Femur (tissue), 1 donor: ENCODE measurements around the gene CARMIL1.
"Not testable (repeated sequence)": the region's sequence is repeated elsewhere in the genome, so short reads cannot be mapped to it uniquely, and the experiment has no call there.

ENCODE experiments used
- DNase-seq: peaks from one replicate; pipeline ENCODE4 v3.0.0-alpha.2; 2017

The CARMIL1 gene

DNA sequence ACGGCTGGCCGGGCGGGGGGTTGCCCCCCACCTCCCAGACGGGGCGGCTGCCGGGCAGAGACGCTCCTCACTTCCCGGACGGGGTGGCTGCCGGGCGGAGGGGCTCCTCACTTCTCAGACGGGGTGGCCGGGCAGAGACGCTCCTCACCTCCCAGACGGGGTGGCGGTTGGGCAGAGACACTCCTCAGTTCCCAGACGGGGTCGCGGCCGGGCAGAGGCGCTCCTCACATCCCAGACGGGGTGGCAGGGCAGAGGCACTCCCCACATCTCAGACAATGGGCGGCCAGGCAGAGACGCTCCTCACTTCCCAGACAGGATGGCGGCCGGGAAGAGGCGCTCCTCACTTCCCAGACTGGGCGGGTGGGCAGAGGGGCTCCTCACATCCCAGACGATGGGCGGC lies 306.9 kb downstream of the CARMIL1 start:
- DNase-seq: not testable (repeated sequence)

DNA sequence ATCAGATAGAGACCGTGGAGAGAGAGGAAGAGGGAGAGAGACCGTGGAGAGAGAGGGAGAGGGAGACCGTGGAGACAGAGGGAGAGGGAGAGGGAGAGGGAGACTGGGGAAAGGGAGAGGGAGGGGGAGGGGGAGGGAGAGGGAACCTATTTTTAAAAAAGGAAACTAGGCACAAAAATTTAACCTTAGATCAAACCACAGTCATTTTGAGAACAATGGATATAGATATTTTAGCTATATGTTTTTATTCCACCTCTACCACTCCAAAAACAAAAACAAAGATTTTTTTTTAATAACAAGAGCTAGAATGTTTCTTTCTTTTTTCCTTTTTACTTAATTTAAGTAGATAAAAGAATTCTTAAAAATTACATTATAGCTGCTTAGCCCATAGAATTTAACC lies 307.8 kb downstream of the CARMIL1 start:
- no peak for DNase-seq

DNA sequence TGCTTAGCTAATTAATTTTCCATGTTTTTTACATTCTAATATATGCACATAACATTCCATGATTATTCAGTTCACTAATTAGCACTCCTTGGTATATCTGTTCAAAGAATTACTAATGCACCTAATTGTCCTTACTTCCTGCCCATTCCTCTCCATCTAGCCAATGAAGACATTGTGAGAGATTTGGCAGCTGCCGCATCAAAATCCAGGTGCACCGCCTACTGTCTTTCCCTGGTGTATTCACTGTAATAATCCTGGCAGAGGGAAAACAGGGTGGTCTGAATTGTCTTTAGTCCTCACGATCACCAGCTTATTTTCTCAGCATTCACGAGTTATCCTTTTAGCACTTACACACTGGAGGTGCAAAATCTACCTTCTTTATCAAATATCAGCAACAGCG lies 311.8 kb downstream of the CARMIL1 start:
- DNase-seq: no peak

DNA sequence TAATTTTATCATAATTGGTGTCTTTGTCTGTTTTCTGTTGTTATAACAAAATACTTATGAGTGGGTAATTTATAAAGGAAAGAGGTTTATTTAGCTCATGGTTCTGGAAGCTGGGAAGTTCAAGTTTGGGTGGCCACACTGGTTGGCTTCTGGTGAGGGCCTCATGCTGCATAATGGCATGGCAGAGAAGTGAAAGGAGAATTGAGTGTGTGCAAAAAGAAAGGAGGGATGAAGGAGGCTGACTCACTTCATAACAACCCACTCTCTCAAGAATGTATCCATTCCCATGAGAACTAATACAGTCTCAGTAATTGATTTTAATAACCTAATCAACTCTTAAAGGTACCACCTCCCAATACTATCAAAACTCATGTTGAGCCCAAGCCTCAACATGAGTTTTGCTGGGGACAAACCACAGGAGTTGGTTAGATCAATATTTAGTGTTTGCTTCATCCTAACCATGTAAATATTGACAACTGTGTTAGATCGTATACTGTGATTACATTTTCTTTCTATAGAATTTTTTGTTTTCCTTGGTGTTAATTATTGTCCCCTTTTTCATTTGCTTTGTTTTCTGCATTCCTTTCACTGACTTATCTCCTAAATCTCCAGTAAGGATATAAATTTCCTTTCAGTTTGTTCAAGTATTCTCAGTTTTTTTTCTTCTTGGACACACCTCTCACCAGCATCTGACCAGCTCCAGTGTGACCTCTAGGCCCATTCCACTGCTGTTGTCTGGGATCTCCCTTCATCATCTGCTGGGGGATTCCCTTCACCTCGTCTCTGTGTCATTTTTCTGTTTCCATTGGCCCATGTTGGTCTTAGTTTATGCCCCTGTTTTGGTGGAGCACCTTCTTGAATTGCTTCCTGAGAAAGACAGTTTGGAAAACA lies 318.0 kb downstream of the CARMIL1 start:
- DNase-seq: no peak

DNA sequence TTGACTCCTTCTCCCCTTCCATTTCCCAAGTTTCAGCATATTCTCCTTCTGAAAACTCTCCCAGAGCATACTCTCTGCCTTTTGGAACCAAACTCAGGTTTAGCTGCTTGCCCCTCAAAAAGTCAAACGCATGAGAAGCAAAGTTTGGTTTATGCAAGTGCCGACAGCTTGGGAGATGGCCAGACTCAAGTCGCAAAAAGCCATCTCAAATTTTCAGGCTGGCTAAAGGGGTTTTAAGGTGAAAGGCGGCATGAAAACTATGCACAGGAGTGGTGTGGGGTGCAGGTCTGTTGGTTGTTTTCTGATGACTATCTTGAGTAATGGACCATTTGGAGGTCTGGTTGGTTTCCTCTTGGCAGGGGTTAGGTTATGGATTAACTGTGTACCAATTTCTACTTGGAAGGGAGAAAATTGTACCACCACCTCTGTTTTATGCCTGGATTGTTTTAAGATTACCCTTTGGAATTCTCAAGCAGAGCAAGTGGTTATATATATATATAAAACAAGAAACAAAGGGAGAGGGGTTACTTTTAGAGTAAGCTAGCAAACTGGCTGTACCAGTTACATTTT lies 320.4 kb downstream of the CARMIL1 start:
- no peak for DNase-seq

DNA sequence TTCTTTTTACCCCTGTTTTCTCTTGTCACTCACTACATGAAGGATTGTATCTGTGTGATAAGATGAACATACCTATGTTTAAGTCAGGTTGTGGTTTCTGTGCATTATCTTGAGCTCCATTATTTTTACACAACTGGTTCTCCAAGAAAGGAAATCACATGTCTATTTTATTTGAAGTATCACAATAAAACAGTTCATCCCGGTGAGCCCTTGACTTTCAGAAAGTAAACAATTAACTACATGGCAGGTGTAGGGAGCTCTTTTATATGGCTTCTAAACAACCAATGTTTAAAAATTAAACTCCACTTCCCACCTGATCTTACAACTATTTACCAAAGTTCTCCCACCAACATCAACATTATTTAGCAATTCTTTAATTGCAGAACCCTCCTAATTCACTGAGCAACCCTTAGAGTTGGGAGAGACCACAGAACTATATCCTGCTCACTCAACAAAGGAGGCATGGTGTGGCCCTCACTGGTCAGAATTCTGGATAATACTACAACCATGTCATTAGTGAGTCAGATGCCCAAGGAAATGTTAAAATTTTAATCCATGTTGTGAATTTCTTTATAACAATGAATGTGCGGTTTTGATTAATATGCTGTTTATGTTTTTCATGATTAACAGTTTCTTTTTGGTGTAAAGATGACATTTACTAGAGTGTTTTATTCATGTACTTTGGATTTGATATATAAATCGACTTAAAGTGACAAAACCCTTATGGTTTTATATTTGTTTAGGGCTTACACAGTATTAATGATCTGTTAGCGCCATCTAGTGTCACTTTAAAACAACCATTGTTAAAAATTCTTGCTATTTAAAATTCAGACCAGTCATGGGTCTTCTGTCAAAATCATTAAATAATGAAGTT lies 322.9 kb downstream of the CARMIL1 start:
- no peak for DNase-seq

DNA sequence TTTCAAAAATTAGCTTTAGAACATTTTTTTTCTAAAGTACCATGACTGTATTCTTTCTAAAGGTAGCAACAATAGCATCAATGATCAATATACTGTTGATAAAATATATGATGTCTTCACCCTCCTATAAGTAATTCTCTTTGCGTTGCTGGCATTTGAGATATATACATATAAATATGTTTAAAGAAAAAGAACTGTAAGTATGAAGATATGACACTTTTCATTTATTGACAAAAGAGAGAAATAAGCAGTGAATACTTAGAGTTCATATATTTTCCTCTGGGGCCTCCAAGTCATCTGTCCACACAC lies 323.5 kb downstream of the CARMIL1 start:
- DNase-seq: no peak

DNA sequence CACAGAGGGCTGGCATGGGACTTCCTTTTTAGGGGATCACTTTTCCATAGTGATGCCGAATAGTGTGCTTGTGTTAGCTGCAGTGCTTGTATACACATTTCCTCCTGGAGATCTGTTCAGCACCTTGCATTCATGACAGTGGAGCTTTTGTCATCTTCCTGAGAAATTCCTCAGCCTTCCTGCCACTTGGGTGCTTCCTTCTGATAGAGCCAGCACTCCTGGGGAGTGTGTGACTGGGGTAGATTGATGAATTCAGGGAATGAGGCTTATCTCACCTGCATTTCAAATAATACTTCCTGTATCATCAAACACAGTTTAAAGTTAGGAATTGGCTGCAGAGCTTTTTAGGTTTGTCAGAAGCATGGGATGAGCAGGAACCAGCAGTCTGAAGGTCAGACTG lies 324.1 kb downstream of the CARMIL1 start:
- DNase-seq: no peak

DNA sequence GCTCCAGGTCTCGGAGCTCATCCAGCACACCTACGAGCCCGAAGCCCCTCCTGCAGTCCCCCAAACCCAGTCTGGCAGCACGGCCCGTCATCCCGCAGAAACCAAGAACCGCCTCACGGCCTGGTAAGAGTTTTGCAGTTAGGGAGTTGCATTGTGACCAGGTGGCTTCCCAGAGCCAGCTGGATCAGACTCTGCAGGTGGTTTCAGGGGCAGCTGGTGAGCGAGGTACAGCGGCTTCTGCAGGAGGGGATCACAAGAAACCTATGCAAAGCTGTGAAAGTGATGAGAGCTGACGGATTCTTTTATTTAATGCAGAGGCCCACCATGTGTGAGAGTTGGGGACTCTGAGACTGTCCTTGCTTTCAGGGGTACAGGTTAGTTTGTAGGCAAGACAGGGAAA lies 327.0 kb downstream of the CARMIL1 start:
- DNase-seq: no peak

DNA sequence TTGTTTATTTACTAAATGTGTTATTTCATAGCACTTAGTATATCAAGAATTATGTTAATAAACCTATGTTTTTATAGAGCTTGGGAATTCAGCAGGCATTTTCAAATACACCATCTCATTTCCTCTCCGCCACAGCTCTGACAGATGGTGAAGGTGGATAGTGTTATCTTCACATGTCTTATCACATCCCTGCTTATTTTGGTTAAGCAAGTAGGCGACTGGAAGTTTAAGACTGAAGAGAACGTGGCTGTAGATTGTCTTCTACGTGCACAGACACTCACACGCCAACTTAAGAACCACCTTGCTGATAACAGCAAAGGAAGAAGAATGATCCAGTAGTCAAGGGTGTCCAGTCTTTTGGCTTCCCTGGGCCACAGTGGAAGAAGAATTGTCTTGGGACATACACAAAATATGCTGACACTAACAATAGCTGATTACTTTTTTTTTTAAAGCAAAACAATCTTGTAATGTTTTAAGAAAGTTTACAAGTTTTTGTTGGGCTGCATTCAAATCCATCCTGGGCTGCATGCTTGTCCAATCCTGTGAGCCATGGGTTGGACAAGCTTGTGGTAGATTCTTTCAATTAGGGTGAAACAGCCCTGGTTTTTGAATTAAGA lies 329.5 kb downstream of the CARMIL1 start:
- no peak for DNase-seq

DNA sequence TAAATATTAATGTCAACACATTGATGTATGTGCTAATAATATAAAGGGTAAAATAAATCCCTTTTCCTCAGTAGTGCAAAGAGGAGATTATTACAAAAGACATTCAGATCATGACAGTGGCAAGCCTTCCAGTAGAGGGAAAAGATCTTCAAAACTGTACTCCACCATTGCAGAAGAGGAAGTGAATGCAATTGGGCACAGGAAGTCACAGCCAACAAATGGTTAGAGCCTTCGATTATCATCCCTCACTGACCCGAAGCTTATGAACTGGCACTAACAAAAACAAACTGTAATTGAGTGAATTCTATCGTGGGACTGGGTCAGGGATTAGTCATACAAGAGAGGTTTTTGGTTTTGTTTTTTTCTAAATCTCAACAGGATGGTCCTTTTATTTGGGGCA lies 333.5 kb downstream of the CARMIL1 start:
- DNase-seq: no peak

DNA sequence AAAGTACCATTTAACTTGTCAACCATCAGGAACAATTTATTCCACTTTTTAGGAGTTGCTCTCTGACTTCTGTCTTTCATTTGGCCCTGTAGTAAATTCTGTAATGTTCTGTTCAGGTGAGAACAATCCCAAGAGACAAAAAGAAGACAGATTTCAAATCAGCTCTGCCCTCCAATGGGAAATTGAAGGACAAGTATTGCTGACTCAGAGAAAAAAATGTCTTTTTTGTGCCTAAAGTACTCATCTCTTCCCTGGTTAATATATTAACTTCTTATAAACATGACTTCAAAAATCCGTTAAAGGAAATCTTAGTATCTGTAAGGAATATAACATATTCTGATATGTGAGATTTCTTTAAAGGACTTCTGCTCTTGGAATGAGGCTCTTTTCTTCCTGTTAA lies 334.2 kb downstream of the CARMIL1 start:
- no peak for DNase-seq

DNA sequence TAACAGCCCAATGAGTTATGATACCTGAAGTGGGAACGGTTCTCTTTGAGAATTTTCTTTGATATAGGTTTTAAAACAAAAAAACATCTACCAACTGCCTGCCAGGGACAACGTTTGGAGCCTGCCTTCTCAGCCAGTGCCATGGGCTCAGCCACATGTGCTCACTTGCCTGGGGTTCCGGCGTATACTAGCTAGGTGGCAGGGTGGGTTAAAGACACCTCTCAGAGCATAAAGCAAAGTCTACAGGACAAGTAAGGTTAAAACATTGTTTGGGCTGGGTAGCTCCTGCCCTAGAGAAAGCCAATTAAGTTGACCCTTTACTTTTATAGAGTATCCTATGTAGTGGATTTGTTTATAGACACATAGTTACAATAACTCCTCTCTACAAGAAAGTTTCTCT lies 334.9 kb downstream of the CARMIL1 start:
- DNase-seq: no peak

DNA sequence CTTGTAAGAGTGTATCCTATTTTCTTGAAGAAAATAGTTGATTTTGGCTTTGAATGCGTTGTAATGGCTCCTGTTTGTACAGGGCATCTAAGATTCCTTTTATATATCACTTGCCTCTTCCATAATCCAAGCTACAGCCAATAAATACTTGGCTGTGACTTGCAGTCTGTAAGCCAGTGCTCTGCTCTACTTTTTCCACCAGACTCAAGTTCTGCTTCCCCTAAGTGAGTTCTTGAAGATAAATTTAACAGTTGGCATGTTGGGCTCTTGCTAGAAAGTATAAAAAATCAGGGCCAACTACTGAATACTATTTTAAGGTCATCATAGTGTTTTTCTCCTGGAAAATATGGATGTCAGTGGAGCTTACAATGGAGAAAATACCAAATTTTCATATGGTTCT lies 336.3 kb downstream of the CARMIL1 start:
- DNase-seq: no peak

DNA sequence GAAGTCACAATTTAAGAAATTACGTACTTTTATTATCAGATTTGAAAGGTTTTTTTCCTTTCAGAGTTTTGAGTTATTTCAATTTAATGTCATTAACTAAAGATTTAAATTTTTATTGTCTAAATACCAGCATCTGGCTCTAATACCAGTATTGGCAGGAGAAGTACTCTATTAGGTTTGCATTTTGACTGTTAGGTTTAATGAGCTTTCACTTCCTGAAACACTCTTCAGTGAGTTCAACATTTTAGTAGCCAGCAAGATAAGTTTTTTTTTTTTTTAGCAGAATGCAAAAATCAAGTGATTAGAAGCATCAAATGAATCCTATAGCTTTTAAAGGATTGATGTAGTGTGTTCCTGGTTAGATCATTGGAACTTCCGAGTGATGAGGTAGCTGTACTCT lies 338.8 kb downstream of the CARMIL1 start:
- DNase-seq: no peak

DNA sequence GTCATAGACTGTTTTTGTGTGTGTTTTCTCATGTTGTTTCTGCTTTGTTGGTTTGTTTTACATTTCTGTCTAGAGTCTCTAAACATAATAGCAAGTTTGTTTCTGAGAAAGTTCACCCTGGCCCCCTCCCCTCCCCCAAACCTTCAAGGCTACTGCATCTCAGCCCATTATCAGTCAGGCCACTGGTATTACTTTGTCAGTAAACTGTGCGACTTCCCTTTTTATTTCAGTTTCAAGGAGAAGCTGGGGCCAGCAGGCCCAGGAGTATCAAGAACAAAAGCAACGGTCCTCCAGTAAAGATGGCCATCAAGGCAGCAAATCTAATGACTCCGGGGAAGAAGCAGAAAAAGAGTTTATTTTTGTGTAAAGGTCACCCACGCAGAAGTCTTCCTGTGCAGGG lies 340.0 kb downstream of the CARMIL1 start:
- DNase-seq: no peak

DNA sequence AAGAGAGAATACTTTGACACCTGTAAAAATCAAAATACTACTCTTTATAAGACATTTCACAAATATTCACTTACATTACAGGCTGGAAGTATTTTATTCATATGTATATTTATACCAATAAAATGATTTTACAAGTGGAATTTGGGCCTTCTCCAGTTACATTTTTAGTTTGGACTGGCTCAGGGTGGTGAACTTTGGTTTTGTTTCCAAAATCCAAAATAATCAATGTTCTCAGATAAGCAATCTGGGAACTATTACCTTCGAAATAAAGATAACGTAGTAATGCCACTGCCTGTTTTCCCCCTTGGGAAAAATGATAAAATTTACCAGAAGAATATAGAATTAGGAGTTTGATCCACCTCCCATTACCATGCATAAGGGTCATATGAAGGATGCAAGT lies 341.2 kb downstream of the CARMIL1 start:
- DNase-seq: no peak

DNA sequence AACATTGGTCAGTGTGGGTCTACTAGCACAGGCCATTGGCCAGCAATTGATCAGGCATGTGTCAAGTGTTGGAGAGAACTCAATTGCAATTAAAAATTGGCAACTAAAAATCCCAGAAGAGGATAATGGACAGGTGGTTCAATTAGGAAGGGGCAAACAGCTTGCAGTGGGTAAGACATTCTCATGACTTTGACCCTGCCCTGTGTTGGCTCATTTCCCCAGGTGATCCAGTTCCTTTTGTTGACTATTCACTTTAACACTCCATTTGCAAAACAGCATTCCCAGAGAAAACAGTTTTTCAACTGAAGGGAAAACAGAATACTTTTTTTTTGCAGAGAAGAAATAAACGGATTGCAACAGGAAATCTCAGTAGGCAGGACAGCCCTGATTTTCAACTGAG lies 343.9 kb downstream of the CARMIL1 start:
- no peak for DNase-seq

DNA sequence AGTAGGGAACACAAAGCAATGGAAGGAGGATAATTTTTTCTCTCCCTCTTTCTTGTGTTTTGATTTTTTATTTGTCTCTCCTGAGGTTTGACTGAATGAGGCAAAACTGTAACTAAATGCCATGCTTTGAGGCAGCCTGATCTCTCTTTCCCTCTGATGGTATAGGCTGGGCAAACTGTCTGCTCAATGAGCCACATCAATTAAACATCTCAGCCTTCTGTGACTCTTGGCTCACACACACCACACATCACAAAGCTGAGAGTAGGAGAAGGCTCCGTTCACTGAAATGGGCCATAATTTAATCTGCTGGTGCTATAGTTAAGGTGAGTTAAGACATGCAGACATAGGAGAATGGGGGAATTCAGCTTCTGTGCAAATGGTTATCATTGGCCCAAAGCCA lies 344.7 kb downstream of the CARMIL1 start:
- DNase-seq: no peak

DNA sequence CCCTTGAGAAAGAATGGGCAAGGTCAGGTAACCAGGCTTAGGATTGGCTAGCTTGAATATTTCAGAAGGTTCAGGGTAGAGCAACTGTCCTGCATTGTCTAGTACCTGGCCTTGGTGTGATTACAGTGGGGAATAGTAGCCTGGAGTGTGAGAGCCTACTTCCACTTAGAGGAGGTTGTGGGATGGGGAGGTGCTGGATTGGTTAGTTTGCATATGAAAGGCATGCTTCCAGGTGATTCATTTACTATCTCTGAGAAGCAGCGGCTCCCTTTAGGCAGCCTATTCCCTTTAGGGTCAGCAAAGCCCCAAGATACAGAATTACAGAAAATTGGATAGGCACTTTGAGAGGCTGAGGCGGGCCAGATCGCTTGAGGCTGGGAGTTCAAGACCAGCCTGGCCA lies 347.8 kb downstream of the CARMIL1 start:
- DNase-seq: no peak

DNA sequence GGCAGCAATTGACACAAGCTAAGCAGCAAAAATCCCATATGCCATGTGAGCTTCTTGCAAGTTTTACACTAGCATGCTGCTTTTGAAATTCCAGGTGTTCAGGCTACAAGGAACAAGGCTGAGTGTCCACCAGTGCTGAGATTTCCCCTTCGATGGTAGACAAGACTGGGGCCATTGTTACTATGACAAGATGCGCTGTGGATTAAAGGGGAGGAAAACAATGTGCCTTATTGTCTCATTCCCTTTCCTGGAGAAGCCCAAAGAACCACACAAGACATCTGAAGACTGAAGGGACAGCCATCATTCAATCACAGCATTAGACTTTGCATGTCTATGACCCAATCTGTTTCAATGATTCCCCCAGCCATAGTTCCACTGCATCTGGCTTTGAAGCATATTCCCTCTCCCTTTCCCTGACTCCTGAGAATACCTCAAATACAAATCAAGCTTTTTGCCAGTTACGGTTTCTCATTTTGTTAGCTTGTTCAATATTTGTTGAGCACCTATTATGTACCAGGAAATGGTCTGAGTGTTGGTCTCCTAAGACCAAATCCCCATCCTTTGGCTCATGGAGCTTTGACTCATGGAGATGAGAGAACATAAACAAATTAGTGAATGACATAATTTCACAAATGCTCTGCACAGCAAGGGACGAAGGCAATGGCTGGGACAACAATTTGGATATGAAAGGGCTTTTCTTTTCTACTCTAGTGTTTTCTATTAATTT lies 349.5 kb downstream of the CARMIL1 start:
- DNase-seq: no peak

DNA sequence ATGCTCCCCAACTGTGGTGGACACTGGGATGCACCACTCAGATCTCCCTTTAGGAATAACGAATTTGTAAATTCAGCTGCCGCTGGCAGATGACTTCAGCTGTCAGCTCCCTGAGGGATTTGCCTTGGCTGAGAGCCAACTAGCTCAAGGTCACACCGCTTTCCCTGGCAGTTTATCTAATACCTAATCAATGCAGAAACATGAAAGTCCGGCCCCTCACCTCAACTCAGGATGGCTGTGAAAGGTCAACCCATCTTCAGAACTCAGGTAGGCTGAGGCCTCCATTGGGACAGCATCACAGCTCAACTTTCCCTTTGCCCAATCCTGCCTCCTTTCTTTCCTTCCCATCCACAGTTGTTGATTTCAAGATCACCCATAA lies 350.0 kb downstream of the CARMIL1 start:
- no peak for DNase-seq
